ENCODE data around the gene ACIN1.

Gene ACIN1

DNA sequence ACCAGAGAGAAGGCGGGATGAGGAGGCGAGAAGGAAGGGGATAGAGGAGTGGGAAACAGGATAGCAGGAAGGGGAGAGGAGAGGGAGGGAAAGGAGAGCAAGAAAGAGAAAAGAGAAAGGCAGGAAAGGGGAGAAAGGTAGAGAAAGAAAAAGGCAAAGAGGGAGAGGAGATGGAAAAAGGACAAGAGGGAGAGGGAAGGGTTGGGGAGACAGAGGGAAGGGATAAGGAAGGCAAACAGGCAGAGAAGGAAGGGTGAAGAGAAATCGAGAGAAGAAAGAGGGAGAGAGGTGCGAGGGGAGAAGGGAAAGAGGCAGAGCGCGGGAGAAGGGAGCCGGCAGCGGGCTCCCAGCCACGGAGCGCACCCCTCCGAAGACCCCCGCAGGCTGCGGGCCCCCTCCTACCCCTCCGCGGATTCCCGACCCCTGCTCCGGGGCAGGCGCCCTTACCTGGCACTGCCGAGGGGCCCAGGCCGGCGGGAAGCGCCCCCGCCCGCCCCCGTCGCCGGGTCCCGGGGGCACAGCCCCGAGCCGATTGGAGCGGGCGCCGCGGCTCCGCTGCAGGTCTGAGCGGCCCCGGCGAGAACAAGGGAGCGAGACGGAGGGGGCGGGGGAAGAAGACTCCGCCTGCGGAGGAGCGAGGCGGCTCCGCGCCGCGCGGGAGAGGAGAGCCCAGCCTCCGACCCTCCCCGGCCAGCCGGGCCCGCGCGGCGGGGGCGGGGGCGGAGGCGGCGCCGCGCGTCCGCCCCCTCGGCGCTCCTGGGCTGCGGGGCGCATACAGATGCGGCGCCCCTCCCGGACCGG, 37.8 kb downstream of the ACIN1 start, which contains the start of gene CDH24:
TSS of gene CDH24 (minus strand) at position 565 of the 801 bp plus-strand sequence. CDS start 1,787 bp downstream, outside the sequence.
- Mint-ChIP-seq H3K4me1 (peaks cover 17% of the 10 kb centered on the region), H3K27ac (peak within 1 kb of the TSS; percentile 39), H3K36me3 (peaks cover 14% of the 10 kb centered on the region), H3K27me3 (peaks cover 7% of the 10 kb centered on the region), H3K4me3 (peak within 1 kb of the TSS; percentile 93), H3K9me3 (no peaks in the 10 kb centered on the region)
- peak; percentile 67 for ATAC-seq (ENCODE audit: low read depth)
- peak; percentile 44 to 63 for DNase-seq (ENCODE audit: low spot score in 2 of 2)

DNA sequence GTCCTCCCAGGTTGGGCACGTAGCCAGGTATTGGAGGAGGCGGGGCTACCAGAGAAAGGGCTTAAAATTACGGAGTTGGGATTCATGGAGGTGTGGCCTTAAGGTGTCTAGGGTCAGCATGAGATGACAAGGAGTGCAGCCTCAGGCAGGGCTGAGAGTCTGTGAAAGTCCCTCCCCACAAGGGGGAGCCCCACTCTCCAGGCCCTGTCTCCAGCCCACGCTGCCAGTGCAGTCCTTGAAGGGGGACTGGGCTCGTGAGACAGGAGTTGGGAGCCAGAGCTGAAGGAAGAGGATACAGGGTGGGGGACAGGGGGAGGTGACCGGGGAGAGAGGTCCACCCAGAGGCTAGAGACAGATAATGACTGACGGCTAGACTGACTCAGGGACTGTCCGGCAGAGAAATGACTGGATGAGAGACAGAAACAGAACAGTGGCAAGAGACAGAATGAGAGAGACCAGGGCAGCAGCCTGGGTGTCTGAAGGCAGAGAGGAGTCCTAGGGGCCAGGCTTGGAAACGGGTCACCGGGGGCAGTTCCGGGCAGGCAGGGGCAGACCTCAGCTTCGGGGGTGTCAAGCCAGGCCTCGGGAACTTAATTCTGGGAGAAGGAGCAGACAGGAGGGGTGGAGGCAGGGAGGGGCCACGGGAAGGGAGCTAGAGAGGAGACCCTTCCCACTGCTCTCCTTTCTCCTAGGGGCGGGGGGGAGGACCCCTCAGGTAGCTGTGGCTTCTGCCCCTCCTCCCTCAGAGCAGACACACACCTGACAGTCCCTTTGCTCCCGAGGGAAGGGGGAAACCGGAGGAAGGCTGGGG, 38.6 kb downstream of the ACIN1 start:
- peaks cover 12% of the 10 kb centered on the region for H3K36me3 Mint-ChIP-seq
- peak overlapping the region; percentile 93 for H3K4me3 Mint-ChIP-seq
- peaks cover 17% of the 10 kb centered on the region for H3K4me1 Mint-ChIP-seq
- H3K27me3 Mint-ChIP-seq: peaks cover 7% of the 10 kb centered on the region
- no peaks in the 10 kb centered on the region for H3K9me3 Mint-ChIP-seq
- ATAC-seq (ENCODE audit: low read depth): peak; percentile 73
- H3K27ac Mint-ChIP-seq: peak overlapping the region; percentile 39
- DNase-seq (ENCODE audit: low spot score in 2 of 2): peak; percentile 74 to 79

DNA sequence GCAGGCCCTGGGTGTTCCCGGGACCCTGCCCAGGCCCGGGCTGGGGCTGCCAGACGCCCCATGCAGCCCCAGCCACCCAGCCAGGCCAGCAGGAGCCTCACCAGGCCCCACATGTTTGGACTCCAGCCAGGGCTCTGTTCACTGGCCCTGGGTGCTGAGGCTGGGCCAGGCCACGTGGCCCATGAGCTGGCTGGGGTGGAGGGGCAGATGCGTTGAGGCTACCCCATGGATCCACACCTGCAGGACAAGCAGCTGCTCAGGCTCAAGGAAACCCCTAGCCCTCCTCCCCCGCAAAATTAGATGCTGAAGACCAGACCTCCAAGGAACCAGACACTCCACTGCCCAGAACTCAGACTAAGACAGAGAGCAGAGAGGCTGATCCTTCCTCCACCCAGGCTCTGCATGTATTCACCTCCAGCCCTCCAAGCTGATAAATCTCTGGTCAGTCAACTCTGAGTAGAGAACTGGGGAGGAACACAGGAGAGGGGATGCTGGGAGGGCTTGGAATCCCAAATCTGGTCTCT, 39.3 kb downstream of the ACIN1 start:
- Mint-ChIP-seq H3K27ac (no peak overlapping the region), H3K4me1 (peaks cover 17% of the 10 kb centered on the region), H3K4me3 (peak overlapping the region; percentile 93), H3K9me3 (no peaks in the 10 kb centered on the region), H3K27me3 (peaks cover 7% of the 10 kb centered on the region), H3K36me3 (peaks cover 8% of the 10 kb centered on the region)
- no peak for DNase-seq (ENCODE audit: low spot score in 2 of 2)
- no peak for ATAC-seq (ENCODE audit: low read depth)

DNA sequence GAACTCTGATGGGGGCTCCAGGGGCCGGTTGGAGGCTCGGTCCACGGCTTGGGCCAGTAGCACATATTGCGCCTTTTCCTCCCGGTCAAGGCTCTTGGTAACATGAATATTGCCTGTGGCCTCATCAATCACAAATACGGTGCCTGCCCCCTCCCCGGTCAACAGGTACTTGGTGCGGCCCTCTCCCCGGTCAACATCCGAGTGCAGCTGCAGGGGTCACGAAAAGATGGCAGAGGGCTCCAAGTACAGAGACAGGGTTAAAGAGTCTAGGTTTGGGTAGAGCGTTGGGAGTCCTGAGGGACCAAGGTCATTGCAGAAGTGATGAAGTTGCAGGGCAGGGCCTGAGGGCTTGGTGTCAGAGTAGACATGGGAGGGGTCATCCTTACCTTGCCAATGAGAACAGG, 39.8 kb downstream of the ACIN1 start:
- Mint-ChIP-seq H3K27me3 (peaks cover 7% of the 10 kb centered on the region), H3K9me3 (no peaks in the 10 kb centered on the region), H3K4me3 (no peak overlapping the region), H3K4me1 (peaks cover 17% of the 10 kb centered on the region), H3K36me3 (peaks cover 8% of the 10 kb centered on the region), H3K27ac (no peak overlapping the region)
- ATAC-seq (ENCODE audit: low read depth) (no peak), DNase-seq (ENCODE audit: low spot score in 2 of 2) (no peak)

DNA sequence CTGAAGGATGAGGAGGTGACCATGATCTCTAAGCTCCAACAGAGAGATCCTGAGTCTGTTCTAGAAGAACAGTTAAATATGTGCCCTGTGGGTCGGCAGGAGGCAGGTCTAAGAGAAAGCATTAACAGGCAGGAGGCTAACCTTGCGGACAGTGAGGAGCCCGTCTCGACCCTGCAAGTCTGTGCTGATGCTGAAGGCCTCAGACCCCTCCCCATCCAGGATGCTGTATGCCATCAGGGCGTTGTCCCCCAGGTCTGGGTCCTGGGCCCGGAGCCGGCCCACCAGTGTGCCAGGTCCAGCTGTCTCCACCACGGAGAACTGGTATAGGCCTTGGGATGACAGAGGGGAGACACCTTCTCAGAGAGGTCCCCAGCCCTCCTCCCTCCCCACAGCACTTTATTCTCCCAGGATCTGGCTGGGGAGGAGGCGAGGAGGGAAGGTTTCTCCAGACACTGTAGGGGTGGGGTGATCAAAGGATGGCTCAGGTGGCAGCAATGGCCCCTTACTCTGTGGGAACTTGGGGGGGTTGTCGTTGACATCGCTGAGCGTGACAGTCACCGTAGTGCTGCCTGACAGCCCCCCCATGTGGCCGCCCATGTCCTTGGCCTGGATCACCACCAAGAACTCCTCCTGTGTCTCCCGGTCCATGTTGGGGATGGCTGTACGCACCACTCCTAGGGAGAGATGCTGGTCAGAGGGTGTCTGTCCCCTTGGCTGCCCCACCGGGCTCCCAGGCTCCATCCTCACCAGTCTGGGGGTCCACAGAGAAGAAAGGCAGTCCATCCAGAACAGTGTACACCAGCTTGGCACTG, 40.7 kb downstream of the ACIN1 start:
- no peak overlapping the region for H3K4me3 Mint-ChIP-seq
- no peak for ATAC-seq (ENCODE audit: low read depth)
- no peak overlapping the region for H3K27ac Mint-ChIP-seq
- no peak for DNase-seq (ENCODE audit: low spot score in 2 of 2)
- H3K4me1 Mint-ChIP-seq: peaks cover 15% of the 10 kb centered on the region
- no peaks in the 10 kb centered on the region for H3K9me3 Mint-ChIP-seq
- peaks cover 7% of the 10 kb centered on the region for H3K27me3 Mint-ChIP-seq
- peaks cover 4% of the 10 kb centered on the region for H3K36me3 Mint-ChIP-seq

DNA sequence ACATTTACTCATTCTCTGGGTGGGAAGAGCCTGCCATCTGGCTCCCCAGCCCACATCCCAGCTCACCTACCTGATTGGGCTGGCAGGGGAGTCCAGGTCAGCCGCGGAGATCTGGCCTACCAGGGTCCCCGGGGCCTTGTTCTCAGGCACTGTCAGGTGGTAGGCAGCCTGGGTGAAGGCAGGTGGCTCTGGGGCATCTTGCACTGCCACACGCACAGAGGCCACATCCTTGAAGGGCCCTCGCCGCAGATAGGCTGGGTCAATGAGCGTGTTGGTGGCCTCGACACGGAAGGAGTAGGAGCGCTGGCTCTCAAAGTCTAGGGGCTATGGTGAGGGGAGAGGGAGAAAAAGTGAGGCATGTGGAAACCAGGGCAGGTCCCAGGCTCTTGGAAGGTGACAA, 41.5 kb downstream of the ACIN1 start:
- Mint-ChIP-seq H3K4me1 (peaks cover 14% of the 10 kb centered on the region), H3K36me3 (peaks cover 2% of the 10 kb centered on the region), H3K27me3 (peaks cover 7% of the 10 kb centered on the region), H3K9me3 (no peaks in the 10 kb centered on the region), H3K4me3 (no peak overlapping the region), H3K27ac (no peak overlapping the region)
- DNase-seq (ENCODE audit: low spot score in 2 of 2) (no peak), ATAC-seq (ENCODE audit: low read depth) (no peak)

DNA sequence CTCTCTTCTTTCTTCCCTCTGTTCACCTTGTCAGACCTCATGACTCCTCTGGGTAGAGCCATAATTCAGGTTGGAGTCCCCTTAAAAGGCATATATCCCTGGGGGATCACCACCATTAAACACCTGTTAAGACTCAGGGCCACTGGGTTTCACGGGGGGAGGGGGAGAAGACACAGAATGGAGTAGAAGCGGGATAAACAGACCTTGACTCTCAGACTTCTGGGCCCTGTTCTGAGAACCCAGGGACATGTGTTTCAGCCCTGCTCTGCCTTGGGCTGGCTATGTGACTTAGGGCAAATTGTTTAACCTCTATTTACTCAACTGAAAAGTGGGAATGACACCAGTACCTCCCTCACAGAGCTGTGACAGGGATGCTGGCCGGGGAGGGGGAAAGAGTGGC, 42.3 kb downstream of the ACIN1 start:
- H3K27ac Mint-ChIP-seq: no peak overlapping the region

DNA sequence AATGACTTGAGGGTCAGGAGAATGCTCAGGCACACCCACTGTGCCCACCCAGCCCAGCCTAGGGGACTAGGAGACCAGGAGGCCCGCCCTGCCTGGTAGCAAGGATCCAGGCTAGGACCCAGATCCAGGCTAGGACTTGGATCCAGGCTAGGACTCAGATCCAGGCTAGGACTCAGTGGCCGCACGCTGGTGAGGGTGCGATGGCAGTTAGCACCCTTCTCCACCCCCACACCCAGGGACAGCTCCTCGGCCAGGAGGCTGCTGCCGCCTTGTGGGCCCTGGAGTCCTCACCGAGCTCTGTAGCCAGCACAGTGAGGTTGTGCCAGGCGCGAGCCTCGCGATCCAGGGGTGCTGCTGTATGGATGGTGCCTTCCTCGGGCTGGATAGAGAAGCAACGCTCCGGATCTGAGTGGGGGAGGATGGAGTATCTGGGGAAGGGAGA, 42.7 kb downstream of the ACIN1 start:
- Mint-ChIP-seq H3K27me3 (peaks cover 12% of the 10 kb centered on the region), H3K9me3 (no peaks in the 10 kb centered on the region), H3K27ac (no peak overlapping the region), H3K4me3 (no peak overlapping the region), H3K4me1 (peaks cover 12% of the 10 kb centered on the region), H3K36me3 (no peaks in the 10 kb centered on the region)
- DNase-seq (ENCODE audit: low spot score in 2 of 2) (no peak), ATAC-seq (ENCODE audit: low read depth) (no peak)

More for the DNA sequence above, 42.3 kb downstream of the ACIN1 start:
- DNase-seq (ENCODE audit: low spot score in 2 of 2) (no peak), ATAC-seq (ENCODE audit: low read depth) (no peak)
- Mint-ChIP-seq H3K36me3 (no peaks in the 10 kb centered on the region), H3K9me3 (no peaks in the 10 kb centered on the region), H3K27me3 (peaks cover 7% of the 10 kb centered on the region), H3K4me1 (peaks cover 12% of the 10 kb centered on the region), H3K4me3 (no peak overlapping the region)

DNA sequence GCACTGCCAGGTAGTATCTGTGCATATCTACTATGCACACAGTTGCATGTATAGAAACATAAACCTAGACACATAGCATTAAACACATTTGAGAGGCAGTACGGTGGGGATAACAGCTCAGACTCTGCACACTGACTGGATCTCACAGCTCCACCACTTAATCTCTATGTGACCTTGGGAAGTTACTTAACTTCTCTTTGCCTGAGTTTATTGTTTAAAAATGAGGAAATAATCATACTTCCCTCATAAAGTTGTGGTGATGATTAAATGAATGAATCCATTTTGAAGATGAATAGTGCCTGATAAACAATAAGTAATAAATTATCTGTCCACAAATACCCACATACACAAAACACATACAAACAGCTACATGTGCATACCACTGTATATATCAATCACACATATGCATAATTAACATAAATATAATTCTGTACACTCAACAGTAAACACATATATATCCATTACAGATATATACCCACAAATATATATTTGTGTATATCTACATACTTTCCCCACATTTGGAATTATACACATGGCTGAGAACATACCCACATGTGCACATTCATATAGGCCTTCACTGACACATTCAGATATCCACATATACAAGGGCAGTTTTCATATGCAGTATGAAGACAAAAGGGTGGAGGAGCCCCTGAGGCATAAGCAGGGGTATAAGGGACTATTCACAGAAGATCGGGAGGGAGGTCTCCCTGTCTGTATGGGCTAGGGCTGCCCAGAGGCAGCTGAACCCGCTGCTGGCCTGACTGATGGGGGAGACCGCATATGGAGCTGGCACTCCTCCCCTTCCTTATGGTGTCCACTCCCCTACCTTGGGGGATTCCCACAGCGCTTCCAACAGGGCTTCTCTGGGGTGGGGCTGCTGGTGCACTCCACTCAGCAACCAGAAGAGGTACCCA, 43.5 kb downstream of the ACIN1 start:
- Mint-ChIP-seq H3K27ac (no peak overlapping the region), H3K9me3 (no peaks in the 10 kb centered on the region), H3K27me3 (peaks cover 9% of the 10 kb centered on the region), H3K4me3 (no peak overlapping the region), H3K4me1 (peaks cover 6% of the 10 kb centered on the region), H3K36me3 (no peaks in the 10 kb centered on the region)
- ATAC-seq (ENCODE audit: low read depth): no peak
- no peak for DNase-seq (ENCODE audit: low spot score in 2 of 2)

DNA sequence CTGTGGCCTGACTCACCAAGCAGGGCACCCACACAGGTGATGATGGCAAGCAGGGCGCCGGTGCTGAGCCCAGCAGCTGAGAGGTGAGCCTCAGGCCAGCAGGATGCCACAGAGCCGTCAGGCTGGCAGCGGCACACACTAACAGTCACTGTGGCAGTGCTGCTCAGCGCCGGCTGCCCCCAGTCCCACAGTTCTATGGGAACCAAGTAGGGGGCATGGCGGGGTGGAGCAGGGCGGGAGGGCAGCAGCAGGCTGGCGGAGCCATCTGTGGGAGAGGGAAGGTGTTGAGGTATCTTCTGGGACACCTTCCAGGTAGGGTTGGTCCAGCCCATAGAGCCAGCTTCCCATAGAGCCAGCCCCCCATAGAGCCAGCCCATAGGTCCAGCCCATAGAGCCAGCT, 45.9 kb downstream of the ACIN1 start:
- no peak overlapping the region for H3K4me3 Mint-ChIP-seq

DNA sequence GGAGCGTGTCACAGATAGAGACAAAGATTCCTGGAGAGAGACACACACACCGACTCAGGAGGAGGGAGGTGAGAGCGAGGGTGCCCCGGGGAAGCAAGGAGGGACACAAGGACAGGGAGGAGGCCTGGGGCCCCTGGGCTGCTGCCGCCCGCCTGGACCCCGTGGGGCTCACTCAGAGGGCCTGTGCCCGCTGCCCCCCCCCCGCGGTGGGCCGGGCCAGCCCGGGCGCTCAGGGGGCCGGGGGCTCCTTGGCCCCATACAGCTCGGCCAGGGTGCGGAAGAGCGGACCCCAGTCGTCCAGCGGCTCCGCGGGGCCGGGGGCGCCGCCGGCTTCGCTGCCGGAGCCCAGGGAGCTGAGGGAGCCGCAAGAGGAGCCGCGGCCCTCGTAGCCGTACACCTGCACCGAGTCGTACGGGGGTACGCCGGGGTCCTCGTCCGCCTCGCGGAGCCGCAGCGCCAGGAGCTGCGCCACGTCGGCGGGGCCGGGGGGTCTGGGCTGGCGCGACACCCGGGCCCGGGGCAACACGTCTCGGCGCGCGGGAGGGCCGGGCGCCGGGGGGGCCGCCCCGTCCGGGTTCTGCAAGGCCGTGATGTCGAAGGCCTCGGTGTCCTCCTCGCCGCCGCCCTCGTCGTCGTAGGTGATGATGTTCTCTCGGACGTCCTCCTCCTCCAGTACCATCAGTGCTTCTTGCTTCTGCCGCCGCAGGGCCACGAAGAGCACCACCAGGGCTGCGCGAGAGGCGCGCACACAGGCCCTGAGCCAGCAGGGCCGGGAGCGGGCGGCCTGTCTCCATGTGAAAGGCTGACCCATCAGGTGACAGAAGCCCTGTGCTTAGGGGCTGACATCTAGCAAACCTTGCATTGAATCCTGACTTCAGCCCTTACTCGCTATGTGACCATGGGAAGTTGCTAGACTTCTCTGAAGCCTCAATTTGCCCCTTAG, 46.9 kb downstream of the ACIN1 start:
- Mint-ChIP-seq H3K27me3 (peaks cover 8% of the 10 kb centered on the region), H3K9me3 (no peaks in the 10 kb centered on the region), H3K4me3 (no peak overlapping the region), H3K4me1 (peaks cover 2% of the 10 kb centered on the region), H3K36me3 (no peaks in the 10 kb centered on the region), H3K27ac (no peak overlapping the region)
- ATAC-seq (ENCODE audit: low read depth): no peak
- DNase-seq (ENCODE audit: low spot score in 2 of 2): no peak

More for the DNA sequence above, 45.9 kb downstream of the ACIN1 start:
- ATAC-seq (ENCODE audit: low read depth) (no peak), DNase-seq (ENCODE audit: low spot score in 2 of 2) (no peak)
- peaks cover 2% of the 10 kb centered on the region for H3K4me1 Mint-ChIP-seq
- H3K9me3 Mint-ChIP-seq: no peaks in the 10 kb centered on the region
- H3K27me3 Mint-ChIP-seq: peaks cover 8% of the 10 kb centered on the region
- no peaks in the 10 kb centered on the region for H3K36me3 Mint-ChIP-seq
- H3K27ac Mint-ChIP-seq: no peak overlapping the region

DNA sequence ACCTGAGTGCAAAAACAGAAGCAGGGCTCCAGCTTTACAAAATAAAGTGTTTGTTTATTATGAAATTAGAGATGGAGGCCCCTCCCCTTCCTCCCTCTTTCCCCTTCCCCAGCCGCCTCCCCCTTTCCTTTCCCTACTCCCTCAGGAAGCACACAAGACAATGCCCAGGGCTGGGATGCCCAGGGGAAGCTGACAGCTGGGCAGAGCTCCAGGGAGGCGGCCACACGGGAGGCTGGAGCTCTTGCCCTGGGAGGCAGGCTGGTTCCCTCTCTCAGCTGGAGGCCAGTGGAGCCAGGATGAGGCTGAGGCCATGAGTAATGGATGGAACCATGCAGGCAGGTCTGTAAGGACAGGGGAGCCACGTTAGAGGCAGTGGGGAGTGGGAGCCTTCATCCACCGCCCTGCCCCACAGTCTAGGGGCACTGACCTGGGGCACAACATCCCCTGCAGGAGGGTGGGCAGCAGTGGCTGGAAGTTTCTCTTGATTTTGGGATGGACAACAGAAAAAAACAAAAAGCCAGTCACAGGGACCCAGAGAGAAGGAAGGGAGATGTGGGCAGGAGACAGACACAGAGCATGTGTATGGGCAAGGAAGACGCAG, 47.8 kb downstream of the ACIN1 start:
- H3K4me1 Mint-ChIP-seq: peaks cover 2% of the 10 kb centered on the region
- no peak overlapping the region for H3K27ac Mint-ChIP-seq
- ATAC-seq (ENCODE audit: low read depth) (no peak), DNase-seq (ENCODE audit: low spot score in 2 of 2) (no peak)
- peaks cover 8% of the 10 kb centered on the region for H3K27me3 Mint-ChIP-seq
- no peaks in the 10 kb centered on the region for H3K9me3 Mint-ChIP-seq
- H3K36me3 Mint-ChIP-seq: no peaks in the 10 kb centered on the region
- no peak overlapping the region for H3K4me3 Mint-ChIP-seq
